Fibroblast of lung (primary cell): ENCODE measurements around the gene MRPS9. TPM values are rescaled to one million over a fixed set of nuclear protein-coding genes. Genes with fewer than 3 reads are reported as not detected.

Experiments used
- DNase-seq, 2 donors: peaks; one replicate each; pipeline versions ENCODE4 v3.0.0 to v3.0.0-alpha.2; 2010; ENCODE audit warnings: low read depth in 2 of 2
- H2AFZ ChIP-seq: 2 replicates; pipeline ENCODE4 v1.5.1; 2012; ENCODE audit warnings: low read length, control low read depth, inconsistent platforms
- H3K27ac ChIP-seq: 2 replicates; pipeline ENCODE4 v1.5.1; 2011; ENCODE audit warnings: low read length, control low read depth; ENCODE audit not compliant: insufficient read depth
- H3K27me3 ChIP-seq: 2 replicates; pipeline ENCODE4 v1.5.1; 2011; ENCODE audit warnings: mild to moderate bottlenecking, low read length; ENCODE audit not compliant: control insufficient read depth, insufficient read depth
- H3K36me3 ChIP-seq: 2 replicates; pipeline ENCODE4 v1.5.1; 2011; ENCODE audit warnings: low read length; ENCODE audit not compliant: control insufficient read depth, insufficient read depth
- H3K4me1 ChIP-seq: 2 replicates; pipeline ENCODE4 v1.5.1; 2011; ENCODE audit warnings: low read length; ENCODE audit not compliant: control insufficient read depth, insufficient read depth; ENCODE audit errors: extremely low read depth
- H3K4me2 ChIP-seq: 2 replicates; pipeline ENCODE4 v1.5.1; 2011; ENCODE audit warnings: low read length, control low read depth; ENCODE audit not compliant: insufficient read depth; ENCODE audit errors: extremely low read depth
- H3K4me3 ChIP-seq, 4 experiments: fragments of 200-600 bp in 1 of 4; sonication (generic) in 1 of 4; replicated peaks in 1 of 4; 2 replicates each; pipeline ENCODE4 v1.5.1; 2011 to 2016; ENCODE audit warnings: low read length in 4 of 4, low read depth in 3 of 4, mild to moderate bottlenecking in 3 of 4, control low read depth in 2 of 4, inconsistent platforms in 1 of 4, mixed read lengths in 1 of 4; ENCODE audit not compliant: insufficient read depth in 1 of 4; ENCODE audit errors: control extremely low read depth in 1 of 4
- H3K79me2 ChIP-seq: 2 replicates; pipeline ENCODE4 v1.5.1; 2012; ENCODE audit warnings: mild to moderate bottlenecking, low read length, inconsistent platforms; ENCODE audit not compliant: control insufficient read depth, insufficient read depth
- H3K9ac ChIP-seq: 2 replicates; pipeline ENCODE4 v1.5.1; 2011; ENCODE audit warnings: mild to moderate bottlenecking, low read length, control low read depth; ENCODE audit not compliant: insufficient read depth
- H3K9me3 ChIP-seq: 2 replicates; pipeline ENCODE4 v1.5.1; 2012; ENCODE audit warnings: low read depth, low read length; ENCODE audit not compliant: control insufficient read depth, insufficient read depth
- H4K20me1 ChIP-seq: 2 replicates; pipeline ENCODE4 v1.5.1; 2011; ENCODE audit warnings: low read length; ENCODE audit not compliant: control insufficient read depth, insufficient read depth; ENCODE audit errors: extremely low read depth
- EZH2 ChIP-seq: IDR thresholded peaks from 2 replicates; pipeline ENCODE4 v1.5.1; 2012; ENCODE audit warnings: low read length, control low read depth, mild to moderate bottlenecking; ENCODE audit errors: missing control alignments
- polyA plus RNA-seq, 2 donors: library from polyadenylated mRNA; depleted of rRNA in 1 of 2; stranded (reverse) in 1 of 2; unstranded in 1 of 2; fragments of >200 nt; gene quantifications; 2 replicates each; pipeline ENCODE4 v1.2.1, GENCODE V29; 2011 to 2012; ENCODE audit warnings: missing spikeins in 1 of 2
- total RNA-seq: library from RNA; depleted of rRNA; stranded (reverse); fragments of >200 nt; gene quantifications from 2 replicates; pipeline ENCODE4 v1.2.1, GENCODE V29; 2014
- TF ChIP-seq, protein P1 (sequence below), 2 donors: IDR thresholded peaks in 1 of 2; conservative IDR thresholded peaks in 1 of 2; 1 replicate in 1 of 2; 2 replicates in 1 of 2; pipeline ENCODE4 v1.5.1; 2011 to 2012; ENCODE audit warnings: low read length in 2 of 2, control low read depth in 1 of 2, inconsistent platforms in 1 of 2, low read depth in 1 of 2, mild to moderate bottlenecking in 1 of 2

MRPS9 gene
- total and polyA plus RNA-seq, 2 donors (not counting 1 experiment from before 2014, with no cell fraction given) = 21.3 to 25.3 TPM

DNA sequence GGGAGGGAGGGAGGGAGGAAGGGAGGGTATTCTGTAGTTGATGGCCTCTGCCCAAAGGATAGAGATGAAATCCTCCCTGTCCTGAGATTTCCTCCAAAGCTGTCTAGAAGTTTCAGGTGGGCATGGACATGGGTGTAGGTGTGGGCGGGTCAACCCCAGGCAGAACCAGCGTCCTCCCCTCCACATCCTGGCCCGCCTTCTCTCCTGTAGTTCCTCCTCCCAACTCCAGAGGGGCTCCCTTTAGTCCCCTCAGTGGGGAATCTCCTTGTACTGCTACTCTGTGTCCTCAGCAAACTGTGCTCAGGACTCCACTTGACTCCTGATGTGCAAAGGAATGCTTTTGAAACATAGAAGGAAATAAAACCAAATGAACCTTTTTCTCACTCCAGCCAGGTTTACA, 88.1 kb downstream of the MRPS9 start:
- Histone ChIP-seq H3K4me3 (no peak overlapping the region), H4K20me1 (no peaks in the 10 kb centered on the region), H3K9me3 (no peaks in the 10 kb centered on the region), H3K4me1 (no peaks in the 10 kb centered on the region), H3K9ac (no peak overlapping the region), H2AFZ (no peak overlapping the region), H3K79me2 (no peaks in the 10 kb centered on the region), H3K27ac (no peak overlapping the region), H3K4me2 (no peak overlapping the region), H3K36me3 (no peaks in the 10 kb centered on the region), H3K27me3 (no peaks in the 10 kb centered on the region)
- no peak for DNase-seq
- TF ChIP-seq EZH2 = no peak
- TF ChIP-seq, protein P1, sequence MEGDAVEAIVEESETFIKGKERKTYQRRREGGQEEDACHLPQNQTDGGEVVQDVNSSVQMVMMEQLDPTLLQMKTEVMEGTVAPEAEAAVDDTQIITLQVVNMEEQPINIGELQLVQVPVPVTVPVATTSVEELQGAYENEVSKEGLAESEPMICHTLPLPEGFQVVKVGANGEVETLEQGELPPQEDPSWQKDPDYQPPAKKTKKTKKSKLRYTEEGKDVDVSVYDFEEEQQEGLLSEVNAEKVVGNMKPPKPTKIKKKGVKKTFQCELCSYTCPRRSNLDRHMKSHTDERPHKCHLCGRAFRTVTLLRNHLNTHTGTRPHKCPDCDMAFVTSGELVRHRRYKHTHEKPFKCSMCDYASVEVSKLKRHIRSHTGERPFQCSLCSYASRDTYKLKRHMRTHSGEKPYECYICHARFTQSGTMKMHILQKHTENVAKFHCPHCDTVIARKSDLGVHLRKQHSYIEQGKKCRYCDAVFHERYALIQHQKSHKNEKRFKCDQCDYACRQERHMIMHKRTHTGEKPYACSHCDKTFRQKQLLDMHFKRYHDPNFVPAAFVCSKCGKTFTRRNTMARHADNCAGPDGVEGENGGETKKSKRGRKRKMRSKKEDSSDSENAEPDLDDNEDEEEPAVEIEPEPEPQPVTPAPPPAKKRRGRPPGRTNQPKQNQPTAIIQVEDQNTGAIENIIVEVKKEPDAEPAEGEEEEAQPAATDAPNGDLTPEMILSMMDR (conservative IDR thresholded peaks at IDR 0.05 in 1 of 2, IDR thresholded peaks at IDR 0.05 in 1 of 2; ENCODE audit: low read depth in 1 of 2, low read length in 2 of 2) = no peak

DNA sequence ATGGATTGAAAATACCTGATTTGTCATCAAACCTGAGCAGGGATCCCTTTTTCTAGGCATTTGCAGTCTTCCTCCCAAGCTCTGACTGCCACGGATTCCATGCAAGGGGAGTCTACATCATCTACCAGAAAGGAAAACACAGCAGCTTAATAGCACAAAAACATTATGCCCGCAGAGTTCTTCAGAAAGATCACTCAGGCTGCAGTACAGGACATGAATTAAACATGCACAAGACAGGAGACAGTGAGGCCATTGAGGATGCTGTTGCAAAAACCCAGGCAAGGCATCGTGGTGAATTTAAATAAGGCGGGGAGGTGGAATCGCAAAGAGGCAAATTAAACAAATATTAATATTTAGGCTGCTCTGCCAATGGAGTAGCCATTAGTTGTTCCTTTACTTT, 88.5 kb downstream of the MRPS9 start:
- Histone ChIP-seq H3K36me3 (no peaks in the 10 kb centered on the region), H2AFZ (no peak overlapping the region), H3K79me2 (no peaks in the 10 kb centered on the region), H3K4me3 (no peak overlapping the region), H4K20me1 (no peaks in the 10 kb centered on the region), H3K4me2 (no peak overlapping the region), H3K4me1 (no peaks in the 10 kb centered on the region), H3K9ac (no peak overlapping the region), H3K27ac (no peak overlapping the region), H3K9me3 (no peaks in the 10 kb centered on the region), H3K27me3 (no peaks in the 10 kb centered on the region)
- TF ChIP-seq, protein P1 (conservative IDR thresholded peaks at IDR 0.05 in 1 of 2, IDR thresholded peaks at IDR 0.05 in 1 of 2; ENCODE audit: low read depth in 1 of 2, low read length in 2 of 2) = no peak
- TF ChIP-seq EZH2 = no peak
- DNase-seq = no peak

DNA sequence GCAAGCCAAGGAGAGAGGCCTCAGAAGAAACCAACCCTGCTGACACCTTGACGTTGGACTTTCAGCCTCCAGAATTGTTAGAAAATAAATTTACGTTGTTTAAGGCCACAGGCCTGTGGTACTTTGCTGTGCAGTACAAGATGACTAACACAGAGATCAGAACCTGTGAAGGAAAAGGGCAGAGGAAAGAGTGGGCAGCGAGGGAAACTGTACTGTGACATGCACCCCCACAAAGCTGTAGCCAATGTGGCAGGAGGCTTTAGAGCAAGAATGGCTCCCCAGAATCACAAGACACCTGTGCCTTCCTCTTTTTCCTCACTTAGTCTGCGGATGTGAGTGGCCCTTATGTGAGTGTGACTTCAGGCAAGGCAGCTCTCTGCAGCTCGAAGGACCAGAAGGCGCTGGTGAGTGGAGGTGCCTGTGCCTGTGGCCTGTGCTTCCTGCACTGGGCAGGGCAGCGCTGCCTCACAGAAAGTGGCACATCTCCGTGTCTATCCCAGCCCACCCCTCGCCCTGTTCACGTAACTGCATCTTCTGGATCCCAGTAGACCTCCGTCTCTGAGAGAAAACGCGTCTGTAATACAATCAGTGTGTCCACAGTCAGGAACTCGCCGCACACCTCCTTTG, 89.5 kb downstream of the MRPS9 start:
- no peak overlapping the region for H3K27ac ChIP-seq
- H3K27me3 ChIP-seq = no peaks in the 10 kb centered on the region
- H3K79me2 ChIP-seq = no peaks in the 10 kb centered on the region
- H3K36me3 ChIP-seq = no peaks in the 10 kb centered on the region
- no peaks in the 10 kb centered on the region for H4K20me1 ChIP-seq
- no peaks in the 10 kb centered on the region for H3K9me3 ChIP-seq
- no peak overlapping the region for H3K9ac ChIP-seq
- no peak for DNase-seq
- no peak overlapping the region for H2AFZ ChIP-seq
- H3K4me3 ChIP-seq = no peak overlapping the region
- TF ChIP-seq, protein P1 (conservative IDR thresholded peaks at IDR 0.05 in 1 of 2, IDR thresholded peaks at IDR 0.05 in 1 of 2; ENCODE audit: low read depth in 1 of 2, low read length in 2 of 2) = no peak
- TF ChIP-seq EZH2 = no peak
- no peak overlapping the region for H3K4me2 ChIP-seq
- H3K4me1 ChIP-seq = no peaks in the 10 kb centered on the region
